ENCODE data around the gene DESI1. TPM values are rescaled to one million over a fixed set of nuclear protein-coding genes. Genes with fewer than 3 reads are reported as not detected.
"Not testable (repeated sequence)": the region's sequence is repeated elsewhere in the genome, so short reads cannot be mapped to it uniquely, and the experiment has no call there.

DESI1 gene
- total RNA-seq, 1 donor from 2014 or later = 17.9 TPM

DNA sequence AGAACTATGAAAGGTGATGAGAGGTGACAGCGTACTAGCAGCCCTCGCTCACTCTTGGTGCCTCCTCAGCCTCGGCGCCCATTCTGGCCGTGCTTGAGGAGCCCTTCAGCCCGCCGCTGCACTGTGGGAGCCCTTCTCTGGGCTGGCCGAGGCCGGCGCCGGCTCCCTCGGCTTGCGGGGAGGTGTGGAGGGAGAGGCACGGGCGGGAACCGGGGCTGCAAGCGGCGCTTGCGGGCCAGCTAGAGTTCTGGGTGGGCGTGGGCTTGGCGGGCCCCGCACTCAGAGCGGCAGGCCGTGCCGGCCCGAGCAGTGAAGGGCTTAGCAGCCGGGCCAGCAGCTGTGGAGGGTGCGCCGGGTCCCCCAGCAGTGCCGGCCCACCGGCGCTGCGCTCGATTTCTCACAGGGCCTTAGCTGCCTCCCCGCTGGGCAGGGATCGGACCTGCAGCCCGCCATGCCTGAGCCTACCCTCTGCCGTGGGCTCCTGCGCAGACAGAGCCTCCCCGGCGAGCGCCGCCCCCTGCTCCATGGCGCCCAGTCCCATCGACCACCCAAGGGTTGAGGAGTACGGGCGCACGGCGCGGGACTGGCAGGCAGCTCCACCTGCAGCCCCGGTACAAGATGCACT, 27.4 kb downstream of the DESI1 start:
- not testable (repeated sequence) for FAIRE-seq; DNase-seq (ENCODE audit: low spot score in 2 of 2)

DNA sequence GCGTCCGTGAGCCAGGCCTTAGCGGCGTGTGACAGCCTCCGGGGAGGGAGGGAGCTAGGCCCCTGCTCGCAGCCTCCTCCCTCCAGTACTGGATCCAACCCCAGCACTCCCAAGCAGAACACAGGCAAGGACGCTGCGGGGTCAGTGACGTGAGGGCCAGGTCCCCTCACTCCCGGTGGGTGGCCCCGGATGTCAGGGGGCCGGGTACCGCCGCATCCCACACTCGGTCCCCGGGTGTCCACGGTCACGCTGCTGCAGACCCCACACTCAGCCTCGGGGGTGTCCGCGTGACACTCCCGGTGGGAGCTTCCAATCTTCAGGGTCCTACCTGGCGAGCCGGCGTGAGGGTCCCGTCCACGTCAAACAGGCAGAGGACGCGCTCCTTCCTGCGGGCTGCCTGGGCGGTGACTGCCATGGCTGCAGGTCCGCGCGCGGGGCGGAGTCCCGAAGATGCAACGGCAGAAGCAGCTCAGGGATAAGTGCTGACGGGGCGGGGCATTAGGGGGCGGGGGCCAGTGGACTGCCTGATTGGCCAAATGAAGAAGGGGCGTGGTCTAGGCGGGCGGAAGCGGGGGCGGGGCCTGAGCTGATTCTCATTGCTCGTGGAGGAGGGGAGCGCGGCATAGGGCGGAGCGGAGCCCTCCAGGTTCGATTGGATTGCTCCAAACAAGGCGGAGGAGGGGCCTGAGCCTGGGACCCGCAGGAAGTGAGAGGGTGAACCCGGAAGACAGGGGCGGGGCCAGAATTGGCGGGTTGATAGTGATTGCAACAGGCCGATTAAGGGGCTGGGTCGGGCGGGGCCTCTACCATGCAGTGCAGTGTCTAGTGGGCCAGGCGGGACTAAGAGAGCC, 31.2 kb downstream of the DESI1 start, which contains the start of gene PMM1:
Gene PMM1, minus strand, starts transcription at position 450 of the 851 bp plus-strand sequence. Its CDS starts 35 bp downstream, at position 415.
- DNase-seq (ENCODE audit: low spot score in 2 of 2) (peak; percentile 99 to 100), FAIRE-seq (peak; percentile 79)

DNA sequence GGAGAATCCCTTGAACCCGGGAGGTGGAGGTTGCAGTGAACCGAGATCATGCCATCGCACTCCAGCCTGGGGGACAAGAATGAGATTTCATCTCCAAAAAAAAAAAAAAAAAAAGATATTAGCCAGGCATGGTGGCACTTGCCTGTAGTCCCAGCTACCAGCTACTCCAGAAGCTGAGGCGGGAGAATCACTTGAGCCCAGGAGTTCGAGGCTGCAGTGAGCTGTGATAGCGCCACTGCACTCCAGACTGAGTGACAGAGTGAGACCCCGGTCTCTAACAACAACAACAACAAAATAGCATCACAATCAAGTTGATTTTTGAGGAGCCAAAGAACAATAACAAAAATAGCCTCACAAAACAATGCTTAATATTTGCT, 33.5 kb downstream of the DESI1 start:
- FAIRE-seq (no peak), DNase-seq (ENCODE audit: low spot score in 2 of 2) (no peak)

DNA sequence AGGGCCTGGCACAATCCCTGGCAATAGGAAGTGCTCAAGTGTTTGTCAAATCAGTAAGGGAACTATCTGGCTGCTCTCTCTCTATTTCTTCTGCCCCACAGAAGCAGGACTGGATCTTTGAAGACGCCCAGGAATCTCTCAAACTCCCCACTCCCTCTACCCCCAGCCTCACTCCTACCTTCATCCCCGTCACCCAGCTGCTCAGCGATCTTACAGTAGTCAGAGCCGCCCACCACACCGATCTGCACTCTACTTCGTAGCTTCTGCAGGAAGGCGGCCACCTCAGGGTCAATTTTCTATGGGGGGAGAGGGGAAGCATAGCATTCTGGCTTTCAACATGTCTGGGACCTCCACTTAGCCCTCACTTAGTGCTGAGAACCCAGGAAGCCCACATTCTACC, 34.9 kb downstream of the DESI1 start:
- DNase-seq (ENCODE audit: low spot score in 2 of 2) (no peak), FAIRE-seq (no peak)

DNA sequence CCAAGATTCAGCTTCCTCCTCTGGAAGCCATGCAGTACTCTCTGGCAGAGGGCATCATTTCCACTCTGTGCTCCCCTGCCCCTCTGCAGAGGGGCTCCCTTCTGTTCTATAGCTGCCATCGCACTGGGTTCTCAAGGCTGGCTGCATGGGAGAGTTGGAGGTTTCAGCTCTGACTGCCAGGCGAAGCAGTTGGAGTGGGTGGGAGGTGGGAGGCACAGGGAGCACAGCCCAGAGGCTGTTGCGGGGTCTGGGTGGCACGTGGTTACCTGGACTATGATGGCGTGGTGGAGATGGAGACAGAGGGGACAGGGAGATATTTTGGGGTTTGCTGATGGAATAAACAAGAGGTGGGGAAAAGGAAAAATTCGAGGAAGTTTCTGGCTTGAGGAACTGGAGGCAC, 36.0 kb downstream of the DESI1 start:
- FAIRE-seq (no peak), DNase-seq (ENCODE audit: low spot score in 2 of 2) (no peak)

DNA sequence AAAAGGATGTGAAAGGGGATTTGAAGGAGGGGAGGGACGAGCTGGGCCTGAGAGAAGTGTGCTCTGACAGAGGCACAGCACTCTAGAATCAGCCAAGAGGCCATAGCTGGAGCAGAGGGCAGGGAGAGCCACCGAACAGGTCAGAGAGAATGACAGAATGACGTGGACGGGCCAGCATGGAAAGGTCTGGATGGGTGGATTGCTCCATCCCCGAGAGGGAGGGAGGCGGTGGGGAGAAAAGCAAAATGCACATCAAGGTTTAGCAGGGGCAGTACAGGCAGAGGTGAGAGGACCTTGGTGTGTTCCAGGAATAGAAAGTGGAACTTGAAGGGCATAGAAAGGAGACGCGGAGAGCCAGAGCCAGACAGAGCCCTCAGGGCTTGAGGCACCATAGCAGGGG, 38.1 kb downstream of the DESI1 start:
- no peak for FAIRE-seq

DNA sequence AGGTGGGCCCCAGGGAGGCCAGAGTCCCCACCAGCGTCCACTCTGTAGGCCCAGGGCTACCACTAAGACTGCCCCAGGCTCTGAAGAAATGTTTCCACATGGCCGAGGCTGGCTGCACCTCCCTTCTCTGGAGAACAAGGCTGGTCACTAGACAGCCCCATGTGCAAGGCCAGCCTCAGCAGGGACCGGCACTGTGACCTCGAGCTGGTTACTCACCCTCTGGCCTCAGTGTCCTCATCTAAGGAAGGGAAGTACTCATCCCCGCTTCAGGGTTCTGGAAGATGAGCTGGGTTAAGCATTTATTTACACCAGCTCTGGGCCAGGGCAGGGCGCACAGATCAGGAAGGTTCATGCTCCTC, 40.9 kb downstream of the DESI1 start:
- FAIRE-seq (no peak), DNase-seq (ENCODE audit: low spot score in 2 of 2) (no peak)

More for the DNA sequence above, 38.1 kb downstream of the DESI1 start:
- no peak for DNase-seq (ENCODE audit: low spot score in 2 of 2)

DNA sequence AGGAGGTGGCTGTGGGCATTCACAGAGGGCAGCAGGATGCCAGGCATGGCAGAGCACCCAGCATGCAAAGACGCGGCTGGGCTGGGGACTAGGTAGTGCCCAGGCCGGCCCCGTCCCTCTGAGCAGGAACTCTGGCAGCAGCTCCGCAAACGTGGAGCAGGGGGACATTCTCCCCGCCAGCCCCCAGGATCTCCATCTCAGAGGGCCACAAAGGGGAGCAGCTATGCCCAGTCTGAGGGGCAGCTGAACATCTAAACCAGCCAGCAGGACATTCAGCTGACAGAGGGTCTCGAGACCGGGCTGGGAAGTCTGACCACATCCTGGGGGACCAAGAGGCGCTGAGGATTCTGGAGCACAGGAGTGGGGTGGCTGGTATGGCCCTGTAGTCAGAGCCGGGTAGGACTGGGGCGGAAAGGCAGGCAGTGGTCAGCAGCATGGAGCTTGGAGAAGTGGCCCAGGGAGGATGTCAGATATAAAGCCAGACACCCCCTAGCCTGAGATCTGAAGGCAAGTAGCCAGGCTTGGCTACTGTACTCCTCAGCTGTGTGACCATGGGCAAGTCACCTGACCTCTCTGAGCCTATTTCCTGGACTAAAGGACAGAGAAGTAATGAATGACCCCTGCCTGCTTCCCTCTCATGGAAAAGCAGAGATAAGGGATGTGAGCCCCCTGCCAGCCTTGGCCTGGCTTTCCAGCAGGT, 41.4 kb downstream of the DESI1 start:
- no peak for DNase-seq (ENCODE audit: low spot score in 2 of 2)
- FAIRE-seq = no peak

DNA sequence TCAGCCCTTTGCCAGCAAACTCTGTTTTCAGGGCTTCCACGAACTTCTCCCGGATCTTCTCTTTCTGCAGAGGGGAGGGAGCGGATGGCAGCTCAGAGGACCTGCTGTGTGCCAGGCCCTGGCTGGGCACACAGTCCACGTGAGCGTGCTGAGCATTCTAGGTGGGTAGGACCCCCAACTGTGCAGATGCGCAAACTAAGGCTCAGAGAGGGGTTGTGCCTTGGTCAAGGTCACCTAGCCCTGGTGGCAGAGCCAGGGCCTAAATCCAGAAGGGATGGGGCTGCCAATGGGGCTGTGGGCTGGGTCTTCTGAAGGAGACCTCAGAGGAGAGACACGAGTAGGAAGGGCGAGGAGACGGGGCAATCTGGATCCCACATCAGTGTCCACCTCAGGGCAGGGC, 42.0 kb downstream of the DESI1 start:
- FAIRE-seq (no peak), DNase-seq (ENCODE audit: low spot score in 2 of 2) (no peak)

DNA sequence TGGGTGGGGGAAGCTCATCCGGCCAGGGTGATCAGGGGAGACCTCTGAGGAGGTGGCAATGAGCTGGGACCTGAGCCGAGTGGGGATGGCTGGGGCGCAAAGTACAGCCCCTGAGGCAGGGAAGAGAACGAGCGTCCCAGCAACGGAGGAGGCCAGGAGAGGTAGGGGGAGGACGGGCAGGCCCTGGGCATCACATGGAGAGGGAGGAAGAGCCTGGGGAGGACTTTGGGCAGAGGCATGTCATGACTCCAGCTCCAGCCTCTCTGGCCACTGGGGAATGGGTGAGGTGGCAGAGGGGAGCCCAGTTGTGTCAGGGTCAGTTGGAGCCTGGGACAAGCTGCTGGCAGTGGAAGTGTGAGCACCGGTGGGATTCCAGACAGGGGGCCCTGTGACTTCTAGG, 42.7 kb downstream of the DESI1 start:
- FAIRE-seq = no peak
- DNase-seq (ENCODE audit: low spot score in 2 of 2) = no peak

DNA sequence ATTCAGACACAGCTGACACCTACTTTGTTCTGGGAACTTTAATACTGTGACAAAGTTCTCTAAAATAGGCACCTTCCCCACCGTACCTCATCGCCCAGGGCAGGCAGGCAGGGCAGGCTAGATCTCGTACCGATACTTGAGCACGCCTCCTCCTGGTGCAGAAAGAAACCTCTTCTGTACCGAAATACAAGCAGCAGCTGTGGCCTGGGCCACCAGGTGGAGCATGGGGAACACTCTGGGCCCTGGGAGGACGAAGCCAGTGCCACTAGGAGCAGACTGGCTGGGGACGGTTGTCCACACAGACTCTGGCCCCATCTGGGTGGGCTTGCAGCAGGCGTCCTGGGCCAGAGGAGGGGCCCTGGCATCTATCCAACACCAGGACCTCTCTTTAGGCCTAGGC, 44.0 kb downstream of the DESI1 start:
- no peak for FAIRE-seq
- peak in 1 of 2 donors; percentile 64 for DNase-seq (ENCODE audit: low spot score in 2 of 2)

DNA sequence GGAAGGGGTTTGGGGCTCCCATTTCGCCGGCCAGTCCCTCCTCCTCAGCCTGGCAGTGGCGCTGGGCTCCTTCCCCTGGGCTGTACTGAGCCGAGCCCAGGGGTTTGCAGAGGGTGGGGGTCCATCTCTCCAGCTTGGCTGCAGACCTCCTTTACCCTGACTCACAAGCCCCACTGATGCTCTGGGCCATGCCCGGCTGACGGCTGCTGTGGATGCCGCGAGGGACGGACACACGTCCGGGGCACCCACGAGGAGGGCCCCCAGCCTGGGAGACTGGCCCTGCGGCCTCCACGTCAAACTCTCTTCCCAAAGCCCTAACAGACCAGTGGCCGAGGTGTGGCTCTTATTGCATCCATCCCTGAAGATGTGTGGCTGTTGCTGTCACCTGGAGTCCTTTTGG, 45.3 kb downstream of the DESI1 start:
- DNase-seq (ENCODE audit: low spot score in 2 of 2) = no peak
- no peak for FAIRE-seq

DNA sequence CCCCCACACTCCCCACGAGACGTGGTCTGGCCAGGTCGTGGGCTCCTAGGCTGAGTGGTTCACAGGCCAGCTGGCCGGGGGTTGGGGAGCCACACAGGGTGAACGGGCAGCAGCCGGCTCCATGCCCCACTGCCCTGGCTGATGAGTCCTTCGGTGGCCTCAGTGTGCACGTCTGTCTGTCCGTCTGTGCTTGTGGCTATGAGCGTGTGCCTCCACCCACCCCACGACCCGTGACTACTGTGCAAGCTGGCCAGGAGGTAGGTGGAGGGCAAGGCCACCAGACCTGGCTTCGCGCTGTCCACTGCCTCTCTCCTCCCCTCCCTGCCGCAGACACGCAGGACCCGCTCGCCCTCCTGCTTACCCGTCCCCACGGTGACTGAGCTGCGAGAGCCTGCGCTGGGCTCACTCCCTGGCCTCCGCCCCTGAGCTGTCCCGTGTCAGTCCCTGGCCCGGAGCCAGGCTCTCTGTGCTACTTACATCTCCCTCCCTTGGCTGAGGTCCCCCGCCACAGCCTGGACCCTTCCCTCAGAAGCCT, 45.9 kb downstream of the DESI1 start:
- no peak for DNase-seq (ENCODE audit: low spot score in 2 of 2)
- FAIRE-seq = no peak

DNA sequence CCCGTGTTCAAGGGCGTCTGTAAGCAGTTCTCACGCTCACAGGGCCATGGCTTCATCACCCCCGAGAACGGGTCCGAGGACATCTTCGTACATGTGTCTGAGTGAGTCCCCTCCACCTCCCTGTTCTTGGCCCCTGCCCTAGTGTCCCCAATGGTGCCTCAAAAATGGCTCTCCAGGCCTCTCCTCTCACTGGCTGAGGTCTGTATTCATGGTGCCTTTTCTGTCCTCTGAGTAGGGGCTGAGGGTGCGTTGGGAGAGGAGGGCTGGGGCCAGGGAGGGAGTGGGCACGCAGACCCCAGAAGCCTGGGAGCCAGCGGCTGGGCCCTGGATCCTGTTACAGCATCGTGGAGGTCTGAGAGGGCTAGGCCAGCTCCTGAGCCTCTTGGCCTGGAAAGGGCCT, 47.2 kb downstream of the DESI1 start:
- FAIRE-seq (no peak), DNase-seq (ENCODE audit: low spot score in 2 of 2) (no peak)

DNA sequence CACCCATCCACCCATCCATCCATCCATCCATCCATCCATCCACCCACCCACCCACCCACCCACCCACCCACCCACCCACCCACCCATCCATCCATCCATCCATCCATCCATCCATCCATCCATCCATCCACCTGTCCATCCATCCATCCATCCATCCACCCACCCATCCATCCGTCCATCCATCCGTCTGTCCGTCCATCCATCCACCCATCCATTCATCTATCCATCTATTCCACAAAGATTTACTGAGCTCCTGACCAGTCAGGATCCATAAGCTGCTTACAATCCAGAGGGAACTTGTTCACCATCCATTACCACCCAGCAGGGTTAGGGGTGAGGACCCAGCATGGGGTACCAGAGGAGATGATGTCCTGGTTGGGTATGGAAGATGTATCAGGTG, 48.5 kb downstream of the DESI1 start:
- DNase-seq (ENCODE audit: low spot score in 2 of 2); FAIRE-seq: not testable (repeated sequence)

DNA sequence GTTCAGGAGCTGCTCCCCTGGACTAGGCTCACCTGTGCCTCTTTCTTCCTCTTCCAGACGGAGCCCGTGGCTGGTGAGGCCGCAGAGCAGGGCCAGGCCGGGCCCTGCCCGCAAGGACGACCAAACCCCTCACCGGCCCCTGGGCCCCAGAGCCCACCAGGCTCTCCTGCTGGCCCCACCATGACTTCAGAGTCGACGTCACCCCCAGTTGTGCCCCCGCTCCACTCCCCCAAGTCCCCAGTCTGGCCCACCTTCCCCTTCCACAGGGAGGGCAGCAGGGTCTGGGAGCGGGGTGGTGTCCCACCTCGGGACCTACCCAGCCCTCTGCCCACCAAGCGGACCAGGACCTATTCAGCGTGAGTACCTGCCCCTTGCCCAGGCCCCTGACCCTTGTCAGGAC, 49.1 kb downstream of the DESI1 start:
- DNase-seq (ENCODE audit: low spot score in 2 of 2) = no peak
- no peak for FAIRE-seq

DNA sequence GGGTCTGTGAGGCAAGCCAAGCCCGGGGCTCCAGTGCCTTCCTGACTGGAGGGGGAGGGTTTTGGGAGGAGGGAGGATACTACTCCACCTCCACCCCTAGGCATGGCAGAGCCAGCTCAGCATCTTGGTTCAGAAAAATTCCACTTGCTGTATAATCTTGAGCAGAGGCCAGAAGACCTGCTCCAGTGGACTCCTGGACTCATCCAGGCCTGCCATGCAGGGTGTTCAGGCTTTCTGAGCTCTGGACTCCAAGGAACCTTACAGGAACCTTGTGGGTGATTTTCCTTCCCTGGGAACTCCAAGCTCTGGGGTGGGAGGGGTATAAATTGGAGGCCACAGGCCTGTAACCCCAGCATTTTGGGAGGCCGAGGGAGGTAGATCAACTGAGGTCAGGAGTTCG, 50.6 kb downstream of the DESI1 start:
- no peak for FAIRE-seq

DNA sequence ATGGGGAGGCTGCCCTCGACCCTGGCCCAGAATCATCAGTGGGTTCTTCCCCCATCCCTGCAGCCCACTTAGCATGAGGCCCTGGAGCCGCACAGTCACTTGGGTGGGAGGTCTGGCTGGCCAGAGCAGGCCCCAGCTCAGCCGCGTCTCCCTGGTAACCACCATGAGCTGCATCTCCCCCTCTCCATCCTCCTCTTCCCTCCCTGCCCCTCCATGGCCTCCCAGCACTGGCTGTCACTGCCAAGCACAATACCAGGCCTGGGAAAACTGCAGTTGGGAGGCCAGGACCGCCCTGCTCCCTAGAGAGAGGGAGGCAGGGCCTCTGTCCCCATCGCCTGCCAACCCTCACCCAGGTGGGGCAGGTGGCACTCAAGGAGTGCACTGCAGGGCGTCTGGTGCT, 52.0 kb downstream of the DESI1 start:
- FAIRE-seq (no peak), DNase-seq (ENCODE audit: low spot score in 2 of 2) (no peak)

More for the DNA sequence above, 50.6 kb downstream of the DESI1 start:
- no peak for DNase-seq (ENCODE audit: low spot score in 2 of 2)

DNA sequence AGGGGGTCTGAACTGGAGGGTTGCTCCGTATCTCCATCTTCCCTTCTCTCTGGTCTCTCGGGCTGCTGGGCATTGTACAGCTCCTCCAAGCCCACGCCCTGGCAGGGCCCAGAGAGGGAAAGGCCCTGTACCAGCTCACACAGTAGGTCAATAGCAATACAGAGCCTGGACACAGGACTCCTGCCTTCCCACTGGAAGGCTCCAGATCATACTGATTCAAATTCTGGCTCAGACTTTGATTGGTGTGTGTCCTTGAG, 53.4 kb downstream of the DESI1 start:
- DNase-seq (ENCODE audit: low spot score in 2 of 2) (no peak), FAIRE-seq (no peak)

DNA sequence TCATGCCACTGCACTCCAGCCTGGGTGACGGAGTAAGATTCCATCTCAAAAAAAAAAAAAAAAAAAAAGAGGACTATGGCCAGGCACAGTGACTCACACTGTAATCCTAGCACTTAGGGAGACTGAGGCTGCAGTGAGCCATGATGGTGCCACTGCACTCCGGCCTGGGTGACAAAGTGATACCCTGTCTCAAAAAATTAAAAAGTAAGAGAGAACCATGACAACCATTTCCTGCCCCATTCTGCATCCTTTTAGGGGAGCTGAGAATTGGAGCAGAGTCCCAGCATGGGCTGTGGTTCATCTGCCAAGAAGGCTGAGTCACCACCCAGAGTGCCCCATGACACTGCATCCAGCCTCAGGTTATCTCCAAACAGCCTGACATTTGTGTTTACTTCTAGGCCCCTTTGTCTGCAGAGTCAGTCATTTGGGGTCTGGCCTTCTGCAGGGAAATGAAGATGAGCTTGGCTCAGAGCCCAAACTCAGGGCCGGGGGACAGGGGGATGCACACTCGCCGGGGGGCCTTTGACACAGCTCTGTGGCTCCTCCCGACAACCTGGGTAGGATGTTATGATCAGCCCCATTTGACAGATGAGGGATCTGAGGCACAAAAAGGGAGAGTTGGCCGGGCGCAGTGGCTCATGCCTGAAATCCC, 55.3 kb downstream of the DESI1 start:
- no peak for FAIRE-seq
- DNase-seq (ENCODE audit: low spot score in 2 of 2) = no peak

DNA sequence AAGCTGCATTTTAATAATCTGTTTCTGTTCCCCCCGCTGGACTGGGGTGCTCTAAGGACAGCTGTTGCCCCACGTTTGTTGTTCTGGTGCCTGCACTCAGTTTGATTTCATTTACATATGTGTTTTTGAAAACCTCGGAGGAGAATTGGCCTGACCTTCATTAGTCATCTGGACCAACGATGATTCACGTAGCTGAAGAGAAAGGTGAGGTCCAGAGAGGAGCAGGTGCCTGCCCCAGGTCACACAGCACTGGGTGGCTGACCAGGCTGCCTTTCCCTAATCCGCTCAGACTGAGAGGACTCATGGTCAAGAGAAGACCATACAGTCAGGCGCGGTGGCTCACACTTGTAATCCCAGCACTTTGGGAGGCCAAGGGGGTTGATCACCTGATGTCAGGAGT, 56.3 kb downstream of the DESI1 start:
- DNase-seq (ENCODE audit: low spot score in 2 of 2) = no peak
- no peak for FAIRE-seq

All from frontal cortex (tissue), 4 donors.